NCI-H1694 (cell line): ENCODE data around the gene GPR61.

Source experiments
- DNase-seq: peaks from one replicate; lab custom pipeline; 2025; lab: John Stamatoyannopoulos, UW

GPR61 gene

GRCh38 chr1:109535481-109535880 lies 4.2 kb upstream of the GPR61 start:
- no peak for DNase-seq

- peak; percentile 79 for DNase-seq
Measured at GRCh38 chr1:109535971-109536491, 3.6 kb upstream of the GPR61 start.

- no peak for DNase-seq
Measured at GRCh38 chr1:109537450-109538178, 2.1 kb upstream of the GPR61 start.

GRCh38 chr1:109538827-109539555 lies 681 bp upstream of the GPR61 start:
- DNase-seq = no peak

- no peak for DNase-seq
Measured at GRCh38 chr1:109541102-109541501, 1.4 kb downstream of the GPR61 start.

GRCh38 chr1:109542657-109543056 lies 3.0 kb downstream of the GPR61 start:
- no peak for DNase-seq

GRCh38 chr1:109543283-109543987 lies 3.8 kb downstream of the GPR61 start:
- no peak for DNase-seq

- DNase-seq = no peak
Measured at GRCh38 chr1:109543988-109544735, 4.5 kb downstream of the GPR61 start.

GRCh38 chr1:109546311-109547109 lies 6.8 kb downstream of the GPR61 start:
- peak; percentile 95 for DNase-seq

GRCh38 chr1:109547463-109548320 lies 8.0 kb downstream of the GPR61 start:
- DNase-seq = no peak

GRCh38 chr1:109548321-109549267 lies 8.9 kb downstream of the GPR61 start, which contains the start of gene GNAI3:
GNAI3 (plus strand) TSS chr1:109548615; CDS start chr1:109548721, 106 bp downstream.
- DNase-seq = peak; percentile 95

GRCh38 chr1:109556563-109556962 lies 16.9 kb downstream of the GPR61 start:
- DNase-seq = no peak

GRCh38 chr1:109557520-109557919 lies 17.8 kb downstream of the GPR61 start:
- no peak for DNase-seq

- no peak for DNase-seq
Measured at GRCh38 chr1:109559995-109560394, 20.3 kb downstream of the GPR61 start.

- DNase-seq = no peak
Measured at GRCh38 chr1:109564194-109564878, 24.7 kb downstream of the GPR61 start.

GRCh38 chr1:109565241-109565640 lies 25.6 kb downstream of the GPR61 start:
- no peak for DNase-seq

GRCh38 chr1:109566982-109567381 lies 27.3 kb downstream of the GPR61 start:
- DNase-seq = no peak
